GM19043 (cell line): ENCODE measurements around the gene TBC1D9B.

Source experiments
- ATAC-seq: cut with Tn5 transposase; IDR thresholded peaks from one replicate; pipeline ENCODE4 v1.9.1; 2021; ENCODE audit warnings: low read depth; ENCODE audit not compliant: unreplicated experiment

The TBC1D9B gene

GRCh38 chr5:179907556-179908324, at the start of gene TBC1D9B:
TSS of gene TBC1D9B (minus strand) at chr5:179907897. CDS start at chr5:179907821, 76 bp downstream.
- peak; percentile 80 for ATAC-seq

DNA sequence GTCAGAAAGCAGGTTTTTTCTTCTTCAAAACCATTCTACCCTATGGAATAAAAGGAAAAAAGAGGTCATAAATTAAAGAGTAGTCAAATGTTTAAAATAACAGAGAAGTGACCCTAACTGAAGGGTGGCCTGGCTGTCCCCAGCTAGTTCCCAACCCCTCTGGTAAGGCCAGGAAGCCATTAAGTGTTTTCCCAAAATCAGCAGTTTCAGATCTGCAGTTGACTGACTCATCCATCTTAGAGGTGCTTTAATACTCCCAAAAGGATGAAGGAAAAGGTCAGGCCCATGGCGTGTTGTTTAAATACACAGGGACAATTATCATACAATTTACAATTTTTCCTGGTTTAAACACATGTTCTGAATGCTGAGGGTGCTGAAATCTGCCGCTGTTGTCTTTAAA, 47.9 kb upstream of the TBC1D9B start:
- no peak for ATAC-seq

- no peak for ATAC-seq
Observed at GRCh38 chr5:179955062-179955461, 47.4 kb upstream of the TBC1D9B start.

DNA sequence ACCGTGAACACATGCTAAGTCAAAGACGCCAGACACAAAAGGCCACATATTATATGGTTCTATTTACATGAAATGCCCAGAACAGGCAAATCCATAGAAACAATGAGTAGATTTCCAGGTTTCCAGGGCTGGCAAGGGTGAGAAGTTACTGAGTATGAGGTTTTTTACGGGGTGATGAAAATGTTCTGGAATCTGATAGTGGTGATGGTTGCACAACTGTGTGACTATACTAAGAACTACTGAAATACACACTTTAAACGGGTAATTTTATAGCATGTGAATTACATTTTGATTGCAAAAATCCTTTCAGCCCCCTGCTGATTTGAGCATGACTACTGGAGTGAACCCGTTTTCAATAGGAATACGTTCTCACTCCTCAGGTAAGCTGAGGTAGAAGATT, 46.7 kb upstream of the TBC1D9B start:
- no peak for ATAC-seq

GRCh38 chr5:179953987-179954386, 46.3 kb upstream of the TBC1D9B start:
- no peak for ATAC-seq

GRCh38 chr5:179936976-179937681, 29.4 kb upstream of the TBC1D9B start:
- ATAC-seq: no peak

- no peak for ATAC-seq
Observed at GRCh38 chr5:179930788-179931473, 23.2 kb upstream of the TBC1D9B start.

GRCh38 chr5:179927824-179928223, 20.1 kb upstream of the TBC1D9B start:
- ATAC-seq: no peak

- ATAC-seq: no peak
Observed at GRCh38 chr5:179926657-179927056, 19.0 kb upstream of the TBC1D9B start.

DNA sequence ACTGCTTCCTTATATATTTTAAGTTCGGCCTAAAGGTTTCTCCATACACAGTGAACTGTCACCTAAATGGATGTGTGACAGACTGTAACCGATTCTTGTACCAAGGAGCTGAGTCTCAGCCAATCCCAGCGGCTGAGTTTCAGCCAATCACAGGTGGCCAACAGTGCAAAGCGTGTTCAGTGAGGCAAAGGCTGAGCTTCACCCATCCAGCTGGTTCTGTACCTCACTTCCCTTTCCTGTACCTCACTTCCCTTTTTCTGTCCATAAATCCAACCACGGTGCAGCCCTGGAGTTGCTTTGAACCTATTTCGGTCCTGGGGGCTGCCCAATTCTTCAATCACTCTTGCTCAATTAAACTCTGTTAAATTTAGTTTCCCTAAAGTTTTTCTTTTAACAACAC, 15.7 kb upstream of the TBC1D9B start:
- ATAC-seq: no peak

DNA sequence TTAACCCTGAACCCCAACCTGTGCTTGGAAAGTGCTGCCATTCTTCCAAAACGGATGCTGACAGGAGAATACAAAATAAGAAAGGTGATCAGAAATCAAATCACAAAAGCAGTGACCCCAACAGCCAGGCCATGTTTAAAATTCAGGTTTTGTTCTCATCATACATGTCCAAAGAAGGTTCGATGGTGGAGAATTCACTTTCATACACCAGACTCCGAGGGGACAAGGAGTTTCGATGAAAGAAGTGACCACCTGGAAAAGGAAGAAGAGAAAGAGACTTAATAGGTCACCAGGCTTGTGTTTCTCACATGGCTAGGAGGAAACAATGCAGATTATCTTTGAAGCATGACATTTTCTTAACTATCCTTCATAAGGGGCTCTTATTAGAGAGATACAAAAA, 12.5 kb upstream of the TBC1D9B start:
- no peak for ATAC-seq

- no peak for ATAC-seq
Observed at GRCh38 chr5:179919487-179920060, 11.9 kb upstream of the TBC1D9B start.

DNA sequence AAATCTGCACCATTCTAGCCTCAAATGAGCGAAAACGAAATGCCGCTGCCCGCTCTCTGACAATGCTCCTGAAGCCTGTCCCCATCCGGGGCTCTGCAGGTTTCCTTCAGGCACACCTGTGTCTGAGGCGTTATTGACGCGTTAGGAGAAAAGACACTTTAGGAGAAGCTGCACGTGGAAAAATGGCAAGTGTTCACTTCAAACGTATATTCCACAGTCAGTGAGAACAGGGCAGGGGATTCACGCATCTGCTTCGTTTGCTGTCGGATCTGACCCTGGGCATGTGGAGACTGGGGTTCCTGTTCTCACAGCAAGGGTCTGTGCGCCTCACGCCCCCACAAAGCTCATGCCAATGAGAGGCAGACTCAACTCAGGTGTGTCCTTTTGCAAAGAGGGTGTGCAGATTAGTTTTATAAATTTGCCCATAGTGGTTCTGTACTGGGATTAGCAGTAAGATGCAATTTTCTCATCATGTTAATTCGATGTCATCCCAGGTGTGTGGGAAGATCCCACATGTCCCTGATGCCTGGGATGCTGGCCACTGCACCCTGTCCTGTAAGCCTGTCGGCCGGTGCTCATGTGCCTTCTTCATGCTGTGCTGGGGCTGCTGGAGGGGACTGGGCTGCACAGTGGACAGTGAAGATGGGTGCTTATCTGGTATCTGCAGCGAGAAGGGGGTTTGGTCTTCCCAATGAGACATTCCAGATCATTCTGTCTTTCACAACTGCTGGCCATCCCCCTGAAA, 11.2 kb upstream of the TBC1D9B start:
- ATAC-seq: no peak

DNA sequence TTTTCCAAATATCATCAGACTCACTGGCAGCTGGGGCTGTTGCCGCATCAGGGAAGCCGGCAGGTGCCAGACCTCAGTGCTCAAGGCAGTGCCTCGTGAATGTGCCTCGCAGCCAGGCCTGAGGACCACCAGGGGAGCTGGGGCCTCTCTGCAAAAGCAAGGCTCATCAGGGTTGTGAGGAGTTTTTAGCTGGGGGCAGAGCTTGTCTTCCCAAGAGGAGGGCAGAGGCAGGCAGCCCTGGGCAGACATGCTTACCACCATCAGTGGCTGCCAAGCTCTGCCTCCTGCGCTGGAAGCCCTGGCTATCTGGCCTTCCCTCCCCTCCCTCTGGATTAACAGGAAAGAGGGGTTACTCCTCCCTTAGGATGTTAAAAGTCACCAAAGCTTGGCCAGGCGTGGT, 8.8 kb upstream of the TBC1D9B start:
- no peak for ATAC-seq

GRCh38 chr5:179915406-179915935, 7.8 kb upstream of the TBC1D9B start:
- ATAC-seq: no peak

GRCh38 chr5:179914032-179914755, 6.5 kb upstream of the TBC1D9B start:
- no peak for ATAC-seq

DNA sequence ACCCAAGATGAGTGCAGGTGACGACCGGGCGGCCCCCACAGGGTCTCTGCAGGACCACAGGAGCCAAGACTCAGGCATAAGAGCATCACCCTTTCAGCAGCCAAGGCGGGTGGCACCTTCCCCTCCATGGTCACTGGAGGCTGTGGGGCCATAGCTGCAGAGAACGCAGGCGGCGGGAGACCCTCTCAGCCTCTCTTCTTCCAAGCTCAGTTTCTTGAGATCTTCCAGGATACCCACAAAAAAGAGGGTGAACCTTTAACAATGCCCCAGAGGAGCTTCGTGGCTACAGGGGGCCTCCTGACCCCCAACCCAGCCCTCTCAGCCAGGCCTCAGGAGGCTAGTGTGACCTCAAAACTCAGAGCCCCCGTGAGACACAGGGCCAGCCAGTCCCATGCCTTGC, 5.8 kb upstream of the TBC1D9B start:
- ATAC-seq: no peak

DNA sequence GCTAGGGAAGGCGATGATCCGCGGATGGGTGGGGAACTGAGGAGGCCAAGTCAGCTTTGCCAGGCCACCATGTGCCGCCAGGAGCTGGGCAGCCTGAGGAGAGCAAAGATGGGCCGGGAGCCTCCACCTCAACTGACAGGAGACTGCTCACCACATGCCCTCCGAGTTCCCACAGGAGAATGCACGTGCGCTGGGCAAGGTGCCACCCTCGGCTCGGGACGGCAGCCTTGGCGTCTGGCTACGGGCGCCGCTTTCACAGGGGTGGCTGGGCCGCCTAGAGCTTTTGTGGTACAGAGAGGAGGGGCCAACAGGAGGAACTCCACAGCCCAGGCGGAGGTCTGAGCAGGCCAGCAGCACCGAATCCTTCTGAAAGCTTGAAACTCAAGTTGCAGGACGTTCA, 5.3 kb upstream of the TBC1D9B start:
- ATAC-seq: no peak

DNA sequence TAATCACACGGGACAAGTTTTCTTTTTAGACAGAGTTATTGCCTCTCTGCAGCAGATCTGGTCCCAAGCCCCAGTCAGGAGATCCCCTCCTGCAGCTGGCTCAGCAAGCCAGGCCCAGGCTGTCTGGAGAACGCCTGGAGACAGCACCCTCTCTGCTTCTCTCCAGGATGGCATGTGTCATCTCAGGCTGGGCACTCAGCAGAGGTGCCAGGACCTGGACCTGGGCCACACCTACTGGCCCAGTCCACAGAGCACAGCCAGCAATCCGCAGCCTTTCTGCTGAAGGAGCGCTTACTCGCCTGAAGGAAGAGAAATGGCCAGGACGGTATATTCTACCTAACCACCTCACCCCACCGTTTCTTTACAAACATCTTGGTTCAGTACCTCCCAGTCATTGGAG, 4.7 kb upstream of the TBC1D9B start:
- ATAC-seq: no peak

GRCh38 chr5:179909224-179909623, 1.5 kb upstream of the TBC1D9B start:
- no peak for ATAC-seq
